Measurements from ENCODE around the gene SUSD5. TPM values are rescaled to one million over a fixed set of nuclear protein-coding genes. Genes with fewer than 3 reads are reported as not detected.

Gene SUSD5
- total RNA-seq, 1 experiment from 2014 or later: 1.2 TPM

DNA sequence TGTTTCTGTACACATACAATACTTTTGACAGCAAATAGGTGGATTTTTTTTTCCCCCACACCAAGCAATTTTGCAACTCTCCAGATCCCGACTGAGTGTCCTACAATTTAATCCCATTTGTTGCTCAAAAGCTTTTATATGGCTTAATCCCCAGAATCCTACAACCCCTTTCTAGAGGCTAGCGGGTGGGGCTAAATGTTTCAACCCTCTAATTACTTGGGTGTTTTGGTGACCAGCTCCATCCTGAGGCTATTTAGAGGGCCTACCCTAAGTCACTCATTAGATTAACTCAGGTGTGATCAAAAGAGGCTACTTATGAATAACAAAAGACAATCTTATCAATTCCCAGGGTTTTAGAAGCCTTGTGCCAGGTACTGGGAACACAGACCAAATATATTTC is 37.6 kb upstream of the SUSD5 start:
- Mint-ChIP-seq H3K4me3 (no peak overlapping the region), H3K27me3 (ENCODE audit: low read depth) (no peaks in the 10 kb centered on the region; the same call in 1 of the 2 replicates), H3K36me3 (no peaks in the 10 kb centered on the region), H3K9me3 (no peaks in the 10 kb centered on the region), H3K4me1 (no peaks in the 10 kb centered on the region), H3K27ac (no peak overlapping the region)
- DNase-seq (ENCODE audit: low spot score) (no peak), ATAC-seq (no peak)
- ChIA-PET POLR2A (no interaction called here), CTCF (interaction anchor here (1.4 to 2.0 kb wide), 2 partner anchors 112 to 125 kb away, joined by 4 to 5 read pairs; no protein-coding TSS in a partner anchor)
- TF ChIP-seq ZNF219 (CRISPR knock-in tag; IDR thresholded peaks at IDR 0.05; ENCODE audit: borderline replicate concordance) (no peak), JUN (CRISPR knock-in tag; IDR thresholded peaks at IDR 0.05) (no peak), KAT7 (CRISPR knock-in tag; IDR thresholded peaks at IDR 0.05; ENCODE audit: borderline replicate concordance) (no peak), TEAD1 (CRISPR knock-in tag; IDR thresholded peaks at IDR 0.05) (no peak), ZNF138 (CRISPR knock-in tag; conservative IDR thresholded peaks at IDR 0.05) (no peak), ZNF416 (CRISPR knock-in tag; IDR thresholded peaks at IDR 0.05) (no peak), IRF2 (CRISPR knock-in tag; IDR thresholded peaks at IDR 0.05; ENCODE audit: borderline replicate concordance, low read depth) (no peak), TEAD4 (CRISPR knock-in tag; IDR thresholded peaks at IDR 0.05) (no peak), PRRX2 (CRISPR knock-in tag; IDR thresholded peaks at IDR 0.05) (no peak), CREB1 (CRISPR knock-in tag; IDR thresholded peaks at IDR 0.05) (no peak), NR3C1 (CRISPR knock-in tag; conservative IDR thresholded peaks at IDR 0.05; ENCODE audit: low read depth) (no peak), ESRRA (CRISPR knock-in tag; IDR thresholded peaks at IDR 0.05; ENCODE audit: borderline replicate concordance) (no peak), ZNF121 (CRISPR knock-in tag; IDR thresholded peaks at IDR 0.05) (no peak)
- TF ChIP-seq, protein P1, sequence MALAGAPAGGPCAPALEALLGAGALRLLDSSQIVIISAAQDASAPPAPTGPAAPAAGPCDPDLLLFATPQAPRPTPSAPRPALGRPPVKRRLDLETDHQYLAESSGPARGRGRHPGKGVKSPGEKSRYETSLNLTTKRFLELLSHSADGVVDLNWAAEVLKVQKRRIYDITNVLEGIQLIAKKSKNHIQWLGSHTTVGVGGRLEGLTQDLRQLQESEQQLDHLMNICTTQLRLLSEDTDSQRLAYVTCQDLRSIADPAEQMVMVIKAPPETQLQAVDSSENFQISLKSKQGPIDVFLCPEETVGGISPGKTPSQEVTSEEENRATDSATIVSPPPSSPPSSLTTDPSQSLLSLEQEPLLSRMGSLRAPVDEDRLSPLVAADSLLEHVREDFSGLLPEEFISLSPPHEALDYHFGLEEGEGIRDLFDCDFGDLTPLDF (CRISPR knock-in tag; IDR thresholded peaks at IDR 0.05): no peak
- TF ChIP-seq, protein P2, sequence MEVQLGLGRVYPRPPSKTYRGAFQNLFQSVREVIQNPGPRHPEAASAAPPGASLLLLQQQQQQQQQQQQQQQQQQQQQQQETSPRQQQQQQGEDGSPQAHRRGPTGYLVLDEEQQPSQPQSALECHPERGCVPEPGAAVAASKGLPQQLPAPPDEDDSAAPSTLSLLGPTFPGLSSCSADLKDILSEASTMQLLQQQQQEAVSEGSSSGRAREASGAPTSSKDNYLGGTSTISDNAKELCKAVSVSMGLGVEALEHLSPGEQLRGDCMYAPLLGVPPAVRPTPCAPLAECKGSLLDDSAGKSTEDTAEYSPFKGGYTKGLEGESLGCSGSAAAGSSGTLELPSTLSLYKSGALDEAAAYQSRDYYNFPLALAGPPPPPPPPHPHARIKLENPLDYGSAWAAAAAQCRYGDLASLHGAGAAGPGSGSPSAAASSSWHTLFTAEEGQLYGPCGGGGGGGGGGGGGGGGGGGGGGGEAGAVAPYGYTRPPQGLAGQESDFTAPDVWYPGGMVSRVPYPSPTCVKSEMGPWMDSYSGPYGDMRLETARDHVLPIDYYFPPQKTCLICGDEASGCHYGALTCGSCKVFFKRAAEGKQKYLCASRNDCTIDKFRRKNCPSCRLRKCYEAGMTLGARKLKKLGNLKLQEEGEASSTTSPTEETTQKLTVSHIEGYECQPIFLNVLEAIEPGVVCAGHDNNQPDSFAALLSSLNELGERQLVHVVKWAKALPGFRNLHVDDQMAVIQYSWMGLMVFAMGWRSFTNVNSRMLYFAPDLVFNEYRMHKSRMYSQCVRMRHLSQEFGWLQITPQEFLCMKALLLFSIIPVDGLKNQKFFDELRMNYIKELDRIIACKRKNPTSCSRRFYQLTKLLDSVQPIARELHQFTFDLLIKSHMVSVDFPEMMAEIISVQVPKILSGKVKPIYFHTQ (CRISPR knock-in tag; IDR thresholded peaks at IDR 0.05): no peak
- TF ChIP-seq, protein P3, sequence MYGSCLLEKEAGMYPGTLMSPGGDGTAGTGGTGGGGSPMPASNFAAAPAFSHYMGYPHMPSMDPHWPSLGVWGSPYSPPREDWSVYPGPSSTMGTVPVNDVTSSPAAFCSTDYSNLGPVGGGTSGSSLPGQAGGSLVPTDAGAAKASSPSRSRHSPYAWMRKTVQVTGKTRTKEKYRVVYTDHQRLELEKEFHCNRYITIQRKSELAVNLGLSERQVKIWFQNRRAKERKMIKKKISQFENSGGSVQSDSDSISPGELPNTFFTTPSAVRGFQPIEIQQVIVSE (CRISPR knock-in tag; IDR thresholded peaks at IDR 0.05; ENCODE audit: borderline replicate concordance): no peak
- TF ChIP-seq, protein P4, sequence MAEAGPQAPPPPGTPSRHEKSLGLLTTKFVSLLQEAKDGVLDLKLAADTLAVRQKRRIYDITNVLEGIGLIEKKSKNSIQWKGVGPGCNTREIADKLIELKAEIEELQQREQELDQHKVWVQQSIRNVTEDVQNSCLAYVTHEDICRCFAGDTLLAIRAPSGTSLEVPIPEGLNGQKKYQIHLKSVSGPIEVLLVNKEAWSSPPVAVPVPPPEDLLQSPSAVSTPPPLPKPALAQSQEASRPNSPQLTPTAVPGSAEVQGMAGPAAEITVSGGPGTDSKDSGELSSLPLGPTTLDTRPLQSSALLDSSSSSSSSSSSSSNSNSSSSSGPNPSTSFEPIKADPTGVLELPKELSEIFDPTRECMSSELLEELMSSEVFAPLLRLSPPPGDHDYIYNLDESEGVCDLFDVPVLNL (CRISPR knock-in tag; IDR thresholded peaks at IDR 0.05; ENCODE audit: borderline replicate concordance, low read depth): no peak
- TF ChIP-seq, protein P5, sequence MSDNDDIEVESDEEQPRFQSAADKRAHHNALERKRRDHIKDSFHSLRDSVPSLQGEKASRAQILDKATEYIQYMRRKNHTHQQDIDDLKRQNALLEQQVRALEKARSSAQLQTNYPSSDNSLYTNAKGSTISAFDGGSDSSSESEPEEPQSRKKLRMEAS (CRISPR knock-in tag; IDR thresholded peaks at IDR 0.05): no peak
- TF ChIP-seq, protein P6, sequence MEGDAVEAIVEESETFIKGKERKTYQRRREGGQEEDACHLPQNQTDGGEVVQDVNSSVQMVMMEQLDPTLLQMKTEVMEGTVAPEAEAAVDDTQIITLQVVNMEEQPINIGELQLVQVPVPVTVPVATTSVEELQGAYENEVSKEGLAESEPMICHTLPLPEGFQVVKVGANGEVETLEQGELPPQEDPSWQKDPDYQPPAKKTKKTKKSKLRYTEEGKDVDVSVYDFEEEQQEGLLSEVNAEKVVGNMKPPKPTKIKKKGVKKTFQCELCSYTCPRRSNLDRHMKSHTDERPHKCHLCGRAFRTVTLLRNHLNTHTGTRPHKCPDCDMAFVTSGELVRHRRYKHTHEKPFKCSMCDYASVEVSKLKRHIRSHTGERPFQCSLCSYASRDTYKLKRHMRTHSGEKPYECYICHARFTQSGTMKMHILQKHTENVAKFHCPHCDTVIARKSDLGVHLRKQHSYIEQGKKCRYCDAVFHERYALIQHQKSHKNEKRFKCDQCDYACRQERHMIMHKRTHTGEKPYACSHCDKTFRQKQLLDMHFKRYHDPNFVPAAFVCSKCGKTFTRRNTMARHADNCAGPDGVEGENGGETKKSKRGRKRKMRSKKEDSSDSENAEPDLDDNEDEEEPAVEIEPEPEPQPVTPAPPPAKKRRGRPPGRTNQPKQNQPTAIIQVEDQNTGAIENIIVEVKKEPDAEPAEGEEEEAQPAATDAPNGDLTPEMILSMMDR (IDR thresholded peaks at IDR 0.05): no peak
